Endothelial cell of umbilical vein (primary cell): ENCODE data around the gene KLHL17. TPM values are rescaled to one million over a fixed set of nuclear protein-coding genes. Genes with fewer than 3 reads are reported as not detected.
A peak's percentile ranks its signal among the peaks of the same experiment; 100 is the strongest.

Source experiments
- BruUV-seq: library from RNA; stranded (reverse); fragments of 400-500 nt; replicated peaks from 2 replicates; lab custom pipeline; 2021; lab: Mats Ljungman, UMichigan
- CTCF ChIA-PET: fragments of 300-600, 350-600 bp; sonication (Branson Sonifier 250); formaldehyde crosslinking; loops from one replicate; lab custom pipeline; 2021; ENCODE audit warnings: antibody characterized with exemption, inconsistent platforms; lab: Charles Lee
- POLR2A ChIA-PET: fragments of 300-600, 350-600 bp; sonication (Branson Sonifier 250); formaldehyde crosslinking; loops from one replicate; lab custom pipeline; 2021; ENCODE audit warnings: antibody characterized with exemption, inconsistent platforms; lab: Charles Lee
- DNase-seq: peaks from one replicate; pipeline ENCODE4 v3.0.0-alpha.2; 2011; ENCODE audit warnings: low read depth, low spot score
- FAIRE-seq: peaks from 2 replicates; lab custom pipeline; 2011; peaks lifted over from hg19 to GRCh38; lab: Jason Lieb, UNC
- H2AFZ ChIP-seq: 2 replicates; pipeline ENCODE4 v1.6.0; 2012; ENCODE audit warnings: low read depth, low read length, control low read depth, inconsistent platforms
- H3K27ac ChIP-seq: 2 replicates; pipeline ENCODE4 v1.5.1; 2011; ENCODE audit warnings: low read depth, mild to moderate bottlenecking, control low read depth, low read length, moderate library complexity; ENCODE audit not compliant: insufficient read depth
- H3K27me3 ChIP-seq, 2 experiments: 2 replicates each; pipeline versions ENCODE4 v1.6.0 to v1.6.1; 2011; ENCODE audit warnings: low read length in 2 of 2, mixed read lengths in 1 of 2; ENCODE audit not compliant: control insufficient read depth in 2 of 2, insufficient read depth in 2 of 2
- H3K36me3 ChIP-seq, 2 experiments: 2 replicates in 1 of 2; 3 replicates in 1 of 2; pipeline ENCODE4 v1.5.1; 2011; ENCODE audit warnings: low read length in 2 of 2, mild to moderate bottlenecking in 1 of 2, moderate library complexity in 1 of 2; ENCODE audit not compliant: control insufficient read depth in 2 of 2, insufficient read depth in 2 of 2; ENCODE audit errors: extremely low read depth in 1 of 2
- H3K4me1 ChIP-seq: 3 replicates; pipeline ENCODE4 v1.5.1; 2011; ENCODE audit warnings: mild to moderate bottlenecking, low read length; ENCODE audit not compliant: control insufficient read depth, insufficient read depth; ENCODE audit errors: extremely low read depth
- H3K4me2 ChIP-seq: 2 replicates; pipeline ENCODE4 v1.6.1; 2011; ENCODE audit warnings: low read length, control low read depth, mixed read lengths; ENCODE audit not compliant: insufficient read depth
- H3K4me3 ChIP-seq, 3 experiments: fragments of 200-600 bp in 1 of 3; sonication (generic), shearing (Covaris generic) in 1 of 3; replicated peaks in 1 of 3; 2 replicates each; pipeline ENCODE4 v1.5.1; 2011 to 2016; ENCODE audit warnings: control low read depth in 3 of 3, low read length in 3 of 3, mild to moderate bottlenecking in 2 of 3, inconsistent platforms in 1 of 3, low read depth in 1 of 3, moderate library complexity in 1 of 3; ENCODE audit not compliant: insufficient read depth in 1 of 3
- H3K79me2 ChIP-seq: 2 replicates; pipeline ENCODE4 v1.6.0; 2012; ENCODE audit warnings: low read length, inconsistent platforms; ENCODE audit not compliant: control insufficient read depth, insufficient read depth
- H3K9ac ChIP-seq: replicated peaks from 2 replicates; pipeline ENCODE3; 2011; ENCODE audit warnings: low read length, control low read depth; ENCODE audit not compliant: insufficient read depth; ENCODE audit errors: extremely low read depth
- H3K9me1 ChIP-seq: replicated peaks from 3 replicates; pipeline ENCODE4 v1.6.0; 2011; ENCODE audit warnings: mild to moderate bottlenecking, low read length; ENCODE audit not compliant: control insufficient read depth, insufficient read depth; ENCODE audit errors: extremely low read depth
- H3K9me3 ChIP-seq: replicated peaks from 2 replicates; pipeline ENCODE4 v1.5.1; 2012; ENCODE audit warnings: low read length, inconsistent platforms; ENCODE audit not compliant: control insufficient read depth, insufficient read depth
- H4K20me1 ChIP-seq: replicated peaks from 2 replicates; pipeline ENCODE3; 2011; ENCODE audit warnings: mild to moderate bottlenecking, low read length; ENCODE audit not compliant: control insufficient read depth, insufficient read depth; ENCODE audit errors: extremely low read depth
- EZH2 ChIP-seq: IDR thresholded peaks from 2 replicates; pipeline ENCODE4 v1.6.1; 2012; ENCODE audit warnings: borderline replicate concordance, low read depth, mild to moderate bottlenecking, moderate library complexity, low read length, inconsistent platforms; ENCODE audit not compliant: severe bottlenecking
- FOS ChIP-seq: IDR thresholded peaks from 2 replicates; pipeline ENCODE4 v1.6.1; 2011; ENCODE audit warnings: mild to moderate bottlenecking, low read length, moderate library complexity, borderline replicate concordance; ENCODE audit not compliant: insufficient read depth
- GATA2 ChIP-seq: IDR thresholded peaks from 2 replicates; pipeline ENCODE4 v1.7.0; 2011; ENCODE audit warnings: low read depth, mild to moderate bottlenecking, moderate library complexity, mixed read lengths, low read length; ENCODE audit not compliant: insufficient read length, insufficient read depth
- JUN ChIP-seq: IDR thresholded peaks from 2 replicates; pipeline ENCODE4 v1.6.1; 2011; ENCODE audit warnings: borderline replicate concordance, low read depth; ENCODE audit not compliant: insufficient read length, insufficient read depth
- MYC ChIP-seq: IDR thresholded peaks from one replicate; pipeline ENCODE4 v1.6.1; 2011; ENCODE audit warnings: mild to moderate bottlenecking, low read depth, low read length
- POLR2A ChIP-seq: IDR thresholded peaks from 2 replicates; pipeline ENCODE4 v1.6.1; 2012; ENCODE audit warnings: low read depth, mild to moderate bottlenecking, control low read depth, low read length
- POLR2AphosphoS5 ChIP-seq: IDR thresholded peaks from 2 replicates; pipeline ENCODE4 v1.6.1; 2012; ENCODE audit warnings: low read depth, mild to moderate bottlenecking, control low read depth, low read length, moderate library complexity; ENCODE audit not compliant: insufficient read depth
- dilution Hi-C: fragments of 300-500 bp; cut with MboI; formaldehyde crosslinking; loops from one replicate; pipeline ENCODE4 v1.15.0; 2019; ENCODE audit warnings: low sequenced_read_pairs; ENCODE audit not compliant: extremely low pct_ligation_motif_present
- intact Hi-C: fragments of 100-400 bp; cut with micrococcal nuclease; formaldehyde crosslinking; loops from one replicate; pipeline ENCODE4 v1.10.0; 2022
- polyA plus RNA-seq, 4 experiments: library from polyadenylated mRNA; depleted of rRNA in 3 of 4; stranded (reverse) in 3 of 4; unstranded in 1 of 4; fragments of >200 nt; gene quantifications; 2 replicates each; pipeline versions ENCODE4 v1.2.1 to v1.2.3, GENCODE V29; 2011 to 2012; ENCODE audit warnings: missing spikeins in 1 of 4
- total RNA-seq: library from RNA; stranded (reverse); gene quantifications from 2 replicates; pipeline ENCODE4 v1.2.3, GENCODE V29; 2021
- TF ChIP-seq, protein P1 (sequence below), 2 donors: IDR thresholded peaks; 1 replicate in 1 of 2; 2 replicates in 1 of 2; pipeline ENCODE4 v1.5.1; 2011; ENCODE audit warnings: low read length in 2 of 2, mild to moderate bottlenecking in 2 of 2, moderate library complexity in 2 of 2, control low read depth in 1 of 2, inconsistent platforms in 1 of 2, low read depth in 1 of 2; ENCODE audit not compliant: insufficient read depth in 1 of 2; ENCODE audit errors: extremely low read depth in 1 of 2
- TF ChIP-seq, protein P2 (sequence below): IDR thresholded peaks from 2 replicates; pipeline ENCODE4 v1.6.1; 2011; ENCODE audit not compliant: insufficient read depth, insufficient read length

The KLHL17 gene
- total and polyA plus RNA-seq, 2 donors (not counting 3 experiments of a cell fraction or from before 2014, with no cell fraction given), result 27.0 to 30.1 TPM

- POLR2A ChIA-PET, result no interaction called here
- no peak overlapping the region for H3K27ac ChIP-seq
Observed at GRCh38 chr1:951364-951763, 9.0 kb upstream of the KLHL17 start.

GRCh38 chr1:952201-952600 is 8.2 kb upstream of the KLHL17 start:
- no peak overlapping the region for H3K4me3 ChIP-seq
- no peaks in the 10 kb centered on the region for H3K4me1 ChIP-seq
- no peak overlapping the region for H2AFZ ChIP-seq
- H3K79me2 ChIP-seq, result peaks cover under 1% of the 10 kb centered on the region
- H3K27ac ChIP-seq, result no peak overlapping the region
- H4K20me1 ChIP-seq, result no peaks in the 10 kb centered on the region
- POLR2A ChIA-PET, result no interaction called here
- no peaks in the 10 kb centered on the region for H3K9me3 ChIP-seq
- peaks cover 0 to 72% of the 10 kb centered on the region in 2 experiments for H3K36me3 ChIP-seq
- H3K9me1 ChIP-seq, result no peaks in the 10 kb centered on the region
- H3K27me3 ChIP-seq, result no peaks in the 10 kb centered on the region
- TF ChIP-seq JUN (no peak), MYC (no peak), POLR2AphosphoS5 (no peak), EZH2 (no peak), FOS (no peak), POLR2A (no peak), GATA2 (no peak)
- TF ChIP-seq, protein P1, sequence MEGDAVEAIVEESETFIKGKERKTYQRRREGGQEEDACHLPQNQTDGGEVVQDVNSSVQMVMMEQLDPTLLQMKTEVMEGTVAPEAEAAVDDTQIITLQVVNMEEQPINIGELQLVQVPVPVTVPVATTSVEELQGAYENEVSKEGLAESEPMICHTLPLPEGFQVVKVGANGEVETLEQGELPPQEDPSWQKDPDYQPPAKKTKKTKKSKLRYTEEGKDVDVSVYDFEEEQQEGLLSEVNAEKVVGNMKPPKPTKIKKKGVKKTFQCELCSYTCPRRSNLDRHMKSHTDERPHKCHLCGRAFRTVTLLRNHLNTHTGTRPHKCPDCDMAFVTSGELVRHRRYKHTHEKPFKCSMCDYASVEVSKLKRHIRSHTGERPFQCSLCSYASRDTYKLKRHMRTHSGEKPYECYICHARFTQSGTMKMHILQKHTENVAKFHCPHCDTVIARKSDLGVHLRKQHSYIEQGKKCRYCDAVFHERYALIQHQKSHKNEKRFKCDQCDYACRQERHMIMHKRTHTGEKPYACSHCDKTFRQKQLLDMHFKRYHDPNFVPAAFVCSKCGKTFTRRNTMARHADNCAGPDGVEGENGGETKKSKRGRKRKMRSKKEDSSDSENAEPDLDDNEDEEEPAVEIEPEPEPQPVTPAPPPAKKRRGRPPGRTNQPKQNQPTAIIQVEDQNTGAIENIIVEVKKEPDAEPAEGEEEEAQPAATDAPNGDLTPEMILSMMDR (IDR thresholded peaks at IDR 0.05; ENCODE audit: extremely low read depth in 1 of 2, insufficient read depth in 1 of 2, low read depth in 1 of 2, low read length in 2 of 2), result no peak
- TF ChIP-seq, protein P2, sequence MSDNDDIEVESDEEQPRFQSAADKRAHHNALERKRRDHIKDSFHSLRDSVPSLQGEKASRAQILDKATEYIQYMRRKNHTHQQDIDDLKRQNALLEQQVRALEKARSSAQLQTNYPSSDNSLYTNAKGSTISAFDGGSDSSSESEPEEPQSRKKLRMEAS, result no peak
- BruUV-seq, result no TSS peak
- intact Hi-C loops (no loop called here), dilution Hi-C loops (no loop called here)
- no peak for DNase-seq
- no peak for FAIRE-seq
- no peak overlapping the region for H3K4me2 ChIP-seq
- H3K9ac ChIP-seq, result no peak overlapping the region
- CTCF ChIA-PET, result interaction anchor here (0.7 to 1.1 kb wide), 3 partner anchors 9 to 48 kb away, joined by 3 to 6 read pairs (median 4); no protein-coding TSS in a partner anchor

More at GRCh38 chr1:951364-951763, 9.0 kb upstream of the KLHL17 start:
- DNase-seq (no peak), FAIRE-seq (no peak)
- Histone ChIP-seq H3K9ac (no peak overlapping the region), H3K9me1 (no peaks in the 10 kb centered on the region), H3K4me3 (no peak overlapping the region), H3K27me3 (no peaks in the 10 kb centered on the region), H3K9me3 (no peaks in the 10 kb centered on the region), H3K79me2 (no peaks in the 10 kb centered on the region), H3K4me2 (no peak overlapping the region), H3K4me1 (no peaks in the 10 kb centered on the region), H2AFZ (no peak overlapping the region), H3K36me3 (peaks cover 0 to 72% of the 10 kb centered on the region in 2 experiments), H4K20me1 (no peaks in the 10 kb centered on the region)
- CTCF ChIA-PET, result interaction anchor here (0.7 to 1.1 kb wide), 3 partner anchors 8 to 47 kb away, joined by 3 to 6 read pairs (median 4); no protein-coding TSS in a partner anchor
- BruUV-seq, result no TSS peak
- TF ChIP-seq, protein P1 (IDR thresholded peaks at IDR 0.05; ENCODE audit: extremely low read depth in 1 of 2, insufficient read depth in 1 of 2, low read depth in 1 of 2, low read length in 2 of 2), result peak; percentile 20 to 52
- no peak for TF ChIP-seq GATA2
- dilution Hi-C loops (no loop called here), intact Hi-C loops (loop anchor here (1.0 kb wide), 1 partner anchor 47 kb away; no protein-coding TSS in a partner anchor)
